Uterus (tissue), 4 donors: ENCODE results near the gene THSD4. TPM values are rescaled to one million over a fixed set of nuclear protein-coding genes. Genes with fewer than 3 reads are reported as not detected.
"Not testable (repeated sequence)": the region's sequence is repeated elsewhere in the genome, so short reads cannot be mapped to it uniquely, and the experiment has no call there.

ENCODE experiments used
- DNase-seq, 2 donors: peaks; one replicate each; pipeline ENCODE4 v3.0.0-alpha.2; 2019 to 2020
- H3K27ac ChIP-seq, 2 donors: fragments of 200-600 bp; sonication (generic); 1 replicate in 1 of 2; 2 replicates in 1 of 2; pipeline ENCODE4 v1.5.1; 2016 to 2018
- H3K27me3 ChIP-seq, 2 donors: fragments of 200-600 bp; sonication (generic); one replicate each; pipeline ENCODE4 v1.5.1; 2018 to 2019; ENCODE audit warnings: control low read depth in 1 of 2
- H3K36me3 ChIP-seq, 2 donors: fragments of 200-600 bp; sonication (generic); one replicate each; pipeline ENCODE4 v1.5.1; 2019; ENCODE audit warnings: control low read depth in 1 of 2
- H3K4me1 ChIP-seq, 2 donors: fragments of 200-600 bp; sonication (generic); one replicate each; pipeline ENCODE4 v1.5.1; 2018 to 2019; ENCODE audit warnings: control low read depth in 1 of 2
- H3K4me3 ChIP-seq, 2 donors: fragments of 200-600 bp; sonication (generic); 1 replicate in 1 of 2; 2 replicates in 1 of 2; pipeline ENCODE4 v1.5.1; 2018 to 2019; ENCODE audit warnings: mild to moderate bottlenecking in 1 of 2
- H3K9me3 ChIP-seq, 2 donors: fragments of 200-600 bp; sonication (generic); one replicate each; pipeline ENCODE4 v1.5.1; 2019; ENCODE audit warnings: control low read depth in 1 of 2
- POLR2A ChIP-seq, 2 donors: fragments of 450-650 bp; IDR thresholded peaks; one replicate each; pipeline ENCODE4 v1.6.1; 2016; ENCODE audit warnings: antibody characterized with exemption in 2 of 2, mild to moderate bottlenecking in 1 of 2, moderate library complexity in 1 of 2
- intact Hi-C: fragments of 100-400 bp; cut with DNase I; formaldehyde crosslinking; loops from one replicate; pipeline ENCODE4 v1.15.1; 2023; ENCODE audit warnings: low total_unique reads
- total RNA-seq, 4 donors: library from RNA; depleted of rRNA in 3 of 4; stranded (reverse); fragments of >200 nt in 3 of 4; gene quantifications; one replicate each; pipeline versions ENCODE4 v1.1.0 to v1.2.4, GENCODE V29; 2014 to 2023
- TF ChIP-seq, protein P1 (sequence below), 4 experiments: fragments of 200-600 bp in 2 of 4; fragments of 450-650 bp in 2 of 4; sonication (generic) in 2 of 4; IDR thresholded peaks; one replicate each; pipeline ENCODE4 v1.5.1; 2016 to 2019; ENCODE audit warnings: antibody characterized with exemption in 4 of 4, mild to moderate bottlenecking in 2 of 4, moderate library complexity in 1 of 4
- donor health status: DM: yes; HTN: yes; CAD: no.

Gene THSD4
- total RNA-seq, 4 donors from 2014 or later = 7.1 to 144 (median 35.4) TPM

DNA sequence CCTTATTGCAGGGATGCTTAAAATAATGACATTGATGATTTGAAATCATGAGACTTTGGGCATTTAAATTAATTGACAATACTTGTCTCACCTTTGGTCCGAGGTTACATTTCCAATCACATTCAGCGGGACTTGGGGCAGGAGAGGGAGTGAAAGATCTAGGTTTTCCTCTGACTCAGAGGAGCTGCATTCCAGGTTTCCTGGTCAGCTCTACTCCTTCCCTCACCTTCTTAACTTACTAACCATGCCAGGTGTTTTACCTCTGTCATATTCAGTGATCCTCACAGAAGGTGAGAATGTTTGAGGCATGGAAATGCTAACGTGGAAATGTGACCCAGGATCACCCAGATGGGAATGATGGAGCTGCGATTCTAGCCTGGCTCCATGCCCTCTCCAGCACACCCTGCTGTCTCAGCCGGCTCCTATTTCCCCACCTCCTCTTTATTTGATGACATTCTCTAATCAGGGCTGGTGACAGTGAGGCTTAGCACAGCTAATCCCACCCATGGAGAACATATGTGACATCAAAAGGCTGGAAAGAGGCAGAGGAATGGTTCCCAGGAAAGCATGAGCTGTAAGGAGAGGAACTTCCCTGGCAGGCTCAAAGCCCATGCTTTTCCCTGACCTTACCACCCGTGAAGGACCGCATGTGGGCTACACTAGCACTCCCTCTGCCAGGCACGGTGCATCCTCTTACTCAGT lies 38.7 kb downstream of the THSD4 start:
- intact Hi-C loops = no loop called here
- no peak for TF ChIP-seq POLR2A (IDR thresholded peaks at IDR 0.05)
- TF ChIP-seq, protein P1, sequence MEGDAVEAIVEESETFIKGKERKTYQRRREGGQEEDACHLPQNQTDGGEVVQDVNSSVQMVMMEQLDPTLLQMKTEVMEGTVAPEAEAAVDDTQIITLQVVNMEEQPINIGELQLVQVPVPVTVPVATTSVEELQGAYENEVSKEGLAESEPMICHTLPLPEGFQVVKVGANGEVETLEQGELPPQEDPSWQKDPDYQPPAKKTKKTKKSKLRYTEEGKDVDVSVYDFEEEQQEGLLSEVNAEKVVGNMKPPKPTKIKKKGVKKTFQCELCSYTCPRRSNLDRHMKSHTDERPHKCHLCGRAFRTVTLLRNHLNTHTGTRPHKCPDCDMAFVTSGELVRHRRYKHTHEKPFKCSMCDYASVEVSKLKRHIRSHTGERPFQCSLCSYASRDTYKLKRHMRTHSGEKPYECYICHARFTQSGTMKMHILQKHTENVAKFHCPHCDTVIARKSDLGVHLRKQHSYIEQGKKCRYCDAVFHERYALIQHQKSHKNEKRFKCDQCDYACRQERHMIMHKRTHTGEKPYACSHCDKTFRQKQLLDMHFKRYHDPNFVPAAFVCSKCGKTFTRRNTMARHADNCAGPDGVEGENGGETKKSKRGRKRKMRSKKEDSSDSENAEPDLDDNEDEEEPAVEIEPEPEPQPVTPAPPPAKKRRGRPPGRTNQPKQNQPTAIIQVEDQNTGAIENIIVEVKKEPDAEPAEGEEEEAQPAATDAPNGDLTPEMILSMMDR (IDR thresholded peaks at IDR 0.05) = no peak
- Histone ChIP-seq H3K9me3 (no peaks in the 10 kb centered on the region), H3K27ac (no peak overlapping the region), H3K4me1 (peaks cover 0 to 11% of the 10 kb centered on the region in 2 donors), H3K27me3 (no peaks in the 10 kb centered on the region), H3K4me3 (no peak overlapping the region), H3K36me3 (no peaks in the 10 kb centered on the region)
- DNase-seq = no peak

DNA sequence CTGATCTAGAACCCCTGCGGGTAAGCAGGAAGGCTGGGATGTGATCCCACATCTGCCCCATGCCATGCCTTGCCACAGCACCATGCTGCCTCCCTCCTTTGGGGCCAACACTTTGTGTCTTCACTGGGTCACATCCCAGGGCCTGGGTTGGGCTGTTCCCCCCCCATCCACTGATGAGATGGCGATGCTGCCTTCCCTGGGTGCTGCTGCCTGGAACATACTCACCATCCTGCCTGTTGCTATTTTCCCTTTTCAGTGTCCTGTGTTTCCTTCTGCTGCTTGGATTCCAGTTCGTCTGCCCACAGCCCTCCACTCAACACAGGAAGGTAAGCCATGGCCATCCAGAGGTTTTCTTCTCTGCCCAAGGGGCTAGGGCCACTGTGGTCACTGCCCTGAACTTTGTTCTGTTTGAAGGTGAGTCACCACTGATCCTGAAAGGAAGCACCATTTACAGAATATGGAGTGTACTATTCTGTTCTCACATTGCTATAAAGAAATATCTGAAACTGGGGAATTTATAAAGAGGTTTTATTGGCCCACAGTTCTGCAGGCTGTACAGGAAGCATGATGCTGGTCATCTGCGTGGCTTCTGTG lies 39.4 kb downstream of the THSD4 start:
- H3K9me3 ChIP-seq = no peaks in the 10 kb centered on the region
- intact Hi-C loops = no loop called here
- H3K4me1 ChIP-seq = peaks cover 0 to 6% of the 10 kb centered on the region in 2 donors
- H3K36me3 ChIP-seq = no peaks in the 10 kb centered on the region
- no peak for DNase-seq
- TF ChIP-seq, protein P1 (IDR thresholded peaks at IDR 0.05) = no peak
- no peak for TF ChIP-seq POLR2A (IDR thresholded peaks at IDR 0.05)
- H3K4me3 ChIP-seq = no peak overlapping the region
- no peaks in the 10 kb centered on the region for H3K27me3 ChIP-seq
- H3K27ac ChIP-seq = no peak overlapping the region

DNA sequence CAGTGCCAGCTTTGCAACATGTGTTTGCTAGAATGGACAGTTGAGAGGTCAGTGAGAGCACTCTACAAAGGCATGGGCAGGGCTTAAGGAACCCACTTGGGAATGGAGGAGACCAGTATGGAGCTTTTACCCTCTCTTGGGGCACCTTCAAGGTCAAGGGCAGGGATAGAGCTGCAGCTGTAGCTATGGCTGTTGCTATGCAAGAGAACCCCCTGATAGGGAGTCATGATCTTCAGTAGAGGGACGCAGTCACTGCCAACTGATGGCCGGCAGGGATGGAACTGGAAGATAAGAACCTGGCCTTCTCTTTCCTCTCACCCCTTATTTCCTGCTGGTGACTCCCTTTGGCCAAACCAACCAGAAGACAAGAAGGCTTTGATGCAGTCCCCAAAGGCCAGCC lies 40.3 kb downstream of the THSD4 start:
- no peaks in the 10 kb centered on the region for H3K27me3 ChIP-seq
- H3K9me3 ChIP-seq = no peaks in the 10 kb centered on the region
- no peak for DNase-seq
- intact Hi-C loops = no loop called here
- no peak overlapping the region for H3K27ac ChIP-seq
- peaks cover 0 to 6% of the 10 kb centered on the region in 2 donors for H3K4me1 ChIP-seq
- no peak overlapping the region for H3K4me3 ChIP-seq
- TF ChIP-seq, protein P1 (IDR thresholded peaks at IDR 0.05) = no peak
- no peak for TF ChIP-seq POLR2A (IDR thresholded peaks at IDR 0.05)
- no peaks in the 10 kb centered on the region for H3K36me3 ChIP-seq

DNA sequence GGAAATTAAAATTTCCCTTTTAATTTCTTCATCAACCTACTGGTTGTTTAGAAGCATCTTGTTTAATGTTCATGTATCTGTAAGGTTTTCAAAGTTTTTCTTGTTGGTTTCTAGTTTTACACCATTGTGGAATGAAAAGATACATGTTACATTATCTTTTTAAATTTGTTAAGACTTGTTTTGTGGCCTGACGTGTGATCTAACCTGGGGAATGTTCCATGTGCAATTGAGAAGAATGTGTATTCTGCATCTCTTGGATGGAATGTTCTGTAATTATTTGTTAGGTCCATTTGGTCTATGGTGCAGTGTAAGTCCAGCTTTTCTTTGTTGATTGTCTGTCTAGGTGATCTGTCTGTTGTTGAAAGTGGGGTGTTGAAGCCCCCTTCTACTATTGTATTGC lies 45.7 kb downstream of the THSD4 start:
- Histone ChIP-seq H3K4me1 (no peaks in the 10 kb centered on the region), H3K27me3 (no peaks in the 10 kb centered on the region), H3K27ac (no peak overlapping the region), H3K9me3 (no peaks in the 10 kb centered on the region), H3K4me3 (no peak overlapping the region), H3K36me3 (no peaks in the 10 kb centered on the region)
- intact Hi-C loops = no loop called here
- TF ChIP-seq, protein P1 (IDR thresholded peaks at IDR 0.05) = no peak
- no peak for TF ChIP-seq POLR2A (IDR thresholded peaks at IDR 0.05)
- DNase-seq = no peak

DNA sequence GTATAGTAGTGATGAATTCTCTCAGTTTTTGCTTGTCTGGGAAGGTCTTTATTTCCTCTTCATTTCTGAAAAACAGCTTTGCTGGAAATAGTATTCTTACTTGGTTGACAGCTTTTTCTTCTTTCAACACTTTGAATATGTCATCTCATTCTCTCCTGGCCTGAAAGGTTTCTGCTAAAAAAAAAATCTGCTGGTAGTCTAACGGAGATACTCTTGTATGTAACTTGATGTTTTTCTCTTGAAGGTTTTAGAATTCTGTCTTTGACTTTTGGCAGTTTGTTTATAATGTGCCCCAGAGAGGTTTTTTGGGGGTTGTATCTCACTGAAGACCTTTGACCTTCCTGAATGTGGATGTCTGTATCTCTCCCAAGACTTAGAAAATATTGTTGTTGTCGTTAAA lies 47.0 kb downstream of the THSD4 start:
- Histone ChIP-seq H3K4me1 (no peaks in the 10 kb centered on the region), H3K27me3 (no peaks in the 10 kb centered on the region), H3K4me3 (no peak overlapping the region), H3K36me3 (no peaks in the 10 kb centered on the region), H3K9me3 (no peaks in the 10 kb centered on the region), H3K27ac (no peak overlapping the region)
- no peak for DNase-seq
- TF ChIP-seq POLR2A (IDR thresholded peaks at IDR 0.05) = no peak
- TF ChIP-seq, protein P1 (IDR thresholded peaks at IDR 0.05) = no peak
- intact Hi-C loops = no loop called here

DNA sequence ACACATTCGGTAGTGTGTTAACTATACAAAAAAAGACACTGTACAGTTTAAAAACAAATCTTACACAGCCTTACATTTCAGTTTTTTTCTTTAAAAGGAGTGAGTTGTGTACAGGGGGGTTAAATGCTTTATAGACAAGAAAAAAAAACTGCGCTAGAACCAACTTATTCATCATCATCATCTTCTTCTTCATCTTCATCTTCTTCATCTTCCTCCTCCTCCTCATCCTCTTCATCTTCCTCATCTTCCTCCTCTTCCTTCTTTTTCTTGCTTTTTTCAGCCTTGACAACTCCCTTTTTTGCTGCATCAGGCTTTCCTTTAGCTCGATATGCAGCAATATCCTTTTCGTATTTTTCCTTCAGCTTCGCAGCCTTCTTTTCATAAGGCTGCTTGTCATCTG lies 49.3 kb downstream of the THSD4 start:
- DNase-seq, H3K36me3 ChIP-seq, H3K27me3 ChIP-seq, H3K9me3 ChIP-seq, H3K4me1 ChIP-seq, intact Hi-C loops, H3K4me3 ChIP-seq, H3K27ac ChIP-seq: not testable (repeated sequence)
